ENCODE results near the gene ACTN4.
"Not testable (repeated sequence)": the region's sequence is repeated elsewhere in the genome, so short reads cannot be mapped to it uniquely, and the experiment has no call there.

ACTN4 gene

DNA sequence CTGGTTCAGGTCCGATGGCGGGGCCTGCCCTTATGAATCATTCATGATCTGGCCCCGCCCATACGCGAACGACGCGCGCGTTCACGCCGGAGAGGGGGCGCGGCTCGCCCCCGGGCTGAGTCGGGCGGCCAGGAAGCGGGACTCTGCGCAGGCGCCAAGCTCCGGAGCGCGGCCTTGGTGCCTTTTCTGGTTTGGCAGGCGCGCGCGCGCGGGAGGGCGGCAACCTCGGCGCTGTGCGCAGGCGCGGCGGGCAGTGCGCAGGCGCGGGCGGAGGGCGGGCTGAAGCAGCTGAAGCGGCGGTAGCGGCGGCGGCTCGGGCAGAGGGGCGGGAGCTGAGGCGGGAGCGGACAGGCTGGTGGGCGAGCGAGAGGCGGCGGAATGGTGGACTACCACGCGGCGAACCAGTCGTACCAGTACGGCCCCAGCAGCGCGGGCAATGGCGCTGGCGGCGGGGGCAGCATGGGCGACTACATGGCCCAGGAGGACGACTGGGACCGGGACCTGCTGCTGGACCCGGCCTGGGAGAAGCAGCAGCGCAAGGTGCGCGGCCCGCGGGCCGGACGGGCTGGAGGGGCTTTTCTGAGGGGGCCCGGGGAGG is at the start of gene ACTN4:
Gene ACTN4, plus strand, starts transcription at position 282 of the 598 bp plus-strand sequence. Its CDS starts 97 bp downstream, at position 379.
- no peaks in the 10 kb centered on the region for H3K27me3 ChIP-seq (ENCODE audit: low read depth)
- H3K36me3 ChIP-seq (replicated peaks) = no peaks in the 10 kb centered on the region; the same call in 1 of the 2 replicates
- peak; percentile 87 to 99 for DNase-seq (ENCODE audit: low spot score in 2 of 2)
- peak within 1 kb of the TSS; percentile 95 for H3K4me3 ChIP-seq
- in situ Hi-C loops (cut with MboI; ENCODE audit: low sequenced_read_pairs) = loop anchor here (25.0 kb wide), 1 partner anchor 410 kb away; no protein-coding TSS in a partner anchor
- peaks cover 28% of the 10 kb centered on the region for H3K4me1 ChIP-seq
- H3K9me3 ChIP-seq = no peaks in the 10 kb centered on the region

DNA sequence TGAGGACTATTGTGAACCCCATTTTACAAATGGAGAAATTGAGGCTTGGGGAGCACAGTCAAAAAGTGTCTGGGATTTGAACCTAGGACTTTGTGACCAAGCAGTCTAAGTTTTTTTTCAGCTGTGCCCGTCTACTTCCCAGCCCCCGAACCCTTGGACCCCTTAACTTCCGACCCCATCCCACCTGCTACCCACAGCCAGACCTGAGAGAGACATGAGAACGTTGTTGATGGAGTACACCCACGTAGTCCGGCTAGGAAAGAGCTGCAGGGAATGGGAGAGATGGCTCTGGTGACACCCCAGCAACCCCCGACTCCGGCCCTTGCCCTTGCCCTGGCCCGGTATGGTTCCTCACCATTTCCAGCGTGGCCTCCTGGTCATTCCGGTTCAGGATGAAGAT is 47.7 kb upstream of the ACTN4 start:
- in situ Hi-C loops (cut with MboI; ENCODE audit: low sequenced_read_pairs) = no loop called here
- no peaks in the 10 kb centered on the region for H3K27me3 ChIP-seq (ENCODE audit: low read depth)
- no peak for DNase-seq (ENCODE audit: low spot score in 2 of 2)
- no peaks in the 10 kb centered on the region for H3K9me3 ChIP-seq
- no peak overlapping the region for H3K4me3 ChIP-seq
- H3K4me1 ChIP-seq = no peaks in the 10 kb centered on the region
- no peaks in the 10 kb centered on the region for H3K36me3 ChIP-seq (replicated peaks)

DNA sequence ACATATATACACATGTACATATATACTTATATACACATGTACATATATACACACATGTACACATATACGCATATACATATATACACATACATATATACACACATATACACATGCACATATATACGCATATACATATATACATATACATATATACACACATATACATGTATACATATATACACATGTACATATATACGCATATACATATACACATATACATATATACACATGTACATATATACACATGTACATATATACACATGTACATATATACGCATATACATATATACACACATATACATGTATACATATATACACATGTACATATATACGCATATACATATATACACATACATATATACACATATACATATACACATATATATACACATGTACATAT is 44.6 kb upstream of the ACTN4 start:
- not testable (repeated sequence) for H3K4me1 ChIP-seq

DNA sequence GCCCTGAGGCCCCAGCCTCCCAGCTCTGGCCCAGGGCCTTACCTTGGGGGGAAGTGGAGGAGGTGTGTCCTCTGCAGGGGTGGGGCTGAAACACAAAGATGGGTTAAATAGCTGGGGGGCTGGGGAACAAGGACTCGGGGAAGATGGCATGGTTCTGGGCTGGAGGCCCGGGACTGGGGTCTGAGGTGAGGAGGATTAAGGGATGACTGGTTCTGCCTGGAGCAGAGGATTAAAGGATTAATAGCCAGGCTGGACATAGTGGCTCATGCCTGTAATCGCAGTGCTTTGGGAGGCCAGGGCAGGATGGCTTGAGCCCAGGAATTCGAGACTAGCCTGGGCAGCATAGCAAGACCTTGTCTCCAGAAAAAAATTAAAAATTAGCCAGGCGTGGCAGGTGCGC is 41.3 kb upstream of the ACTN4 start:
- Histone ChIP-seq H3K27me3 (ENCODE audit: low read depth) (no peaks in the 10 kb centered on the region), H3K4me1 (no peaks in the 10 kb centered on the region), H3K9me3 (no peaks in the 10 kb centered on the region), H3K4me3 (no peak overlapping the region), H3K36me3 (replicated peaks) (no peaks in the 10 kb centered on the region)
- DNase-seq (ENCODE audit: low spot score in 2 of 2) = no peak
- in situ Hi-C loops (cut with MboI; ENCODE audit: low sequenced_read_pairs) = no loop called here

More for the DNA sequence above, 44.6 kb upstream of the ACTN4 start:
- H3K4me3 ChIP-seq; H3K9me3 ChIP-seq; H3K36me3 ChIP-seq (replicated peaks); H3K27me3 ChIP-seq (ENCODE audit: low read depth); in situ Hi-C loops (cut with MboI; ENCODE audit: low sequenced_read_pairs); DNase-seq (ENCODE audit: low spot score in 2 of 2): not testable (repeated sequence)

DNA sequence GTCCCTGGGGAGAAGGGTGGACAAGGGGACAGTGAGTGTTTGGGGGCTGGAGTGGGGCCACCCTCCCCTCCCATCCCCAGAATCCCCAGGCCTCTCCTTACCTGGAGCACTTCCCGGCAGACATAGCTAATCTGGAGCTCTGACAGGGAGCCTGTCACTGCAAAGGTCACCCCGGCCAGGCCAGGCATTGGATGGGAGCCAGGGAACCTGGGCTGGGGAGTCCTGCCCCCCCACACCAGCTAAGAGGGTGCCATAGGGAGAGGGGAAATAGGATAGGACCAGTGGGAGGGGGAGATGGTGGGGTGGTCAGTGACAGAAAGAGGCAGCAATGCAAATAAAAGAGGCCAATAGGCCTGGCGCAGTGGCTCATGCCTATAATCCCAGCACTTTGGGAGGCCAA is 33.2 kb upstream of the ACTN4 start:
- in situ Hi-C loops (cut with MboI; ENCODE audit: low sequenced_read_pairs) = no loop called here

DNA sequence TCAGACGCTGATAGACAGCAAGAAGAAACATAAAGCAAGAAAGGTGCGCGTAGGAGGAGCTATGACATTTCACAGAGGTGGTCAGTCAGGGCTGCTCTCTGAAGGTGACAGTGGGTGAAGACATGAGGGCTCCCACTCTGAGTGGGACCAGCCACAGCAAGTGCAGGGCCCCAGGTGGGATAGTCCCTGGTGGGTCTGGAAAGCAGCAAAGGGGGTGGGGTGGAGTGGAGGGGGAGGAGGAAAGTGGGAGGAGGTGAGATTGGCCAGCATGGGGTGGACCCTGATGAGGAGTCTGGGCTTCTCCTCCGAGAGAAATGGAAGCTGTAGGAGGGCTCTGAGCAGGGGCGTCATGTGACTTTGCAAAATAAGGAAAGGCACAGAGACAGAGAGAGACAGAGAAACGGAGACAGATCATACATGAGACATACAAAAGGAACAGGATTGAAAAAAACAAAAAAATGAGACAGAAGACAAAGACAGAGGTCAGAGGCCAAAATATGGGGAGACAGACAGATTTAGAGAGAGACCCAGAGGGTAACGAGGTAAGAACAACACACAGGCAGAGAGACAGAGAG is 32.4 kb upstream of the ACTN4 start:
- no peaks in the 10 kb centered on the region for H3K27me3 ChIP-seq (ENCODE audit: low read depth)
- no peaks in the 10 kb centered on the region for H3K9me3 ChIP-seq
- peaks cover under 1% of the 10 kb centered on the region for H3K36me3 ChIP-seq (replicated peaks)
- peaks cover 5% of the 10 kb centered on the region for H3K4me1 ChIP-seq
- no peak overlapping the region for H3K4me3 ChIP-seq
- no peak for DNase-seq (ENCODE audit: low spot score in 2 of 2)
- in situ Hi-C loops (cut with MboI; ENCODE audit: low sequenced_read_pairs) = no loop called here

More for the DNA sequence above, 33.2 kb upstream of the ACTN4 start:
- no peaks in the 10 kb centered on the region for H3K27me3 ChIP-seq (ENCODE audit: low read depth)
- no peak for DNase-seq (ENCODE audit: low spot score in 2 of 2)
- peaks cover 5% of the 10 kb centered on the region for H3K4me1 ChIP-seq
- H3K4me3 ChIP-seq = no peak overlapping the region
- H3K9me3 ChIP-seq = no peaks in the 10 kb centered on the region
- no peaks in the 10 kb centered on the region for H3K36me3 ChIP-seq (replicated peaks)

DNA sequence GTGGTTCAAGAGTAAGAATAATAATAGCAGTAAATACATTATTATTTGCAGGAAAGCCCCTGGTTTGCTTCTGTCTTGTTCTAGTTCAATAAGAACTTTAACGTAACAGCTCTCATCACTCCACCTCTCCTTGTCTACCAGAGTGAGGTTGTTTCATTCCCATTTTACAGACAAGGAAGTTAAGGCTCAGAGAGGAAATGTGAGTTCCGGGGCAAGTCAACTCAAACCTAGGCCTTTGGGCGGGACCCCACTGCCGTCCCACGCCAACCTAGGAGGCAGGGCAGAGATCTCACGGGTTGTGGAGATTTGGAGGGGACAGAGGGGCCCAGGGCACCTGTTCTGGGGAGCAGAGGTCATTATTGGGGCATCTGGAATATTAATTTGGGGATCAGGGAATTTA is 31.2 kb upstream of the ACTN4 start:
- in situ Hi-C loops (cut with MboI; ENCODE audit: low sequenced_read_pairs) = no loop called here
- H3K4me3 ChIP-seq = no peak overlapping the region
- peaks cover 11% of the 10 kb centered on the region for H3K36me3 ChIP-seq (replicated peaks)
- no peaks in the 10 kb centered on the region for H3K9me3 ChIP-seq
- no peaks in the 10 kb centered on the region for H3K27me3 ChIP-seq (ENCODE audit: low read depth)
- H3K4me1 ChIP-seq = peaks cover 5% of the 10 kb centered on the region
- no peak for DNase-seq (ENCODE audit: low spot score in 2 of 2)

DNA sequence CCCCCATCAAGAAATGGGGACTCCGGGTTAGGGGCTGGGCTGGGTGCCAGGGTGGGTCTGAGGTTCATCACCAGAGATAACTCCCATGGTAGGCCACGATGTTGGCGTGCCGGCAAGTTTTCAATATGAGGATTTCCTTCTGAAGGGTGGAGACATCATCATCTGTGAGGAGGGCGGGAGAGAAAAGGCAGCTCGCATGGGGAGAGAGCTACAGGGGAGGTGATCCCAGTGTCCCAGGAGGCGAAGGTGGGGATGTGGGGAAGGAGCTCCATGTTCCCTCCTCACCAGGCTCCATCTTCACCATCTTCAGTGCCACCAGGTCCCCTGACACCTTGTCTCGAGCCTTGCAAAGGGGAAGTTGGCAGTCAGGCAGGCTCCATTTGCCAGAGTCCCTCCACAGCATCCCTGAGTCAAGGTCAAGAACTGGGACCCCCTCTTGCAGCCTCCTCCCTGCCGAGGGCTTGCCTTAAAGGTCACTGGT is 30.1 kb upstream of the ACTN4 start:
- DNase-seq (ENCODE audit: low spot score in 2 of 2) = no peak
- Histone ChIP-seq H3K4me1 (peaks cover 5% of the 10 kb centered on the region), H3K27me3 (ENCODE audit: low read depth) (no peaks in the 10 kb centered on the region), H3K4me3 (no peak overlapping the region), H3K9me3 (no peaks in the 10 kb centered on the region), H3K36me3 (replicated peaks) (peaks cover 18% of the 10 kb centered on the region)
- in situ Hi-C loops (cut with MboI; ENCODE audit: low sequenced_read_pairs) = no loop called here

DNA sequence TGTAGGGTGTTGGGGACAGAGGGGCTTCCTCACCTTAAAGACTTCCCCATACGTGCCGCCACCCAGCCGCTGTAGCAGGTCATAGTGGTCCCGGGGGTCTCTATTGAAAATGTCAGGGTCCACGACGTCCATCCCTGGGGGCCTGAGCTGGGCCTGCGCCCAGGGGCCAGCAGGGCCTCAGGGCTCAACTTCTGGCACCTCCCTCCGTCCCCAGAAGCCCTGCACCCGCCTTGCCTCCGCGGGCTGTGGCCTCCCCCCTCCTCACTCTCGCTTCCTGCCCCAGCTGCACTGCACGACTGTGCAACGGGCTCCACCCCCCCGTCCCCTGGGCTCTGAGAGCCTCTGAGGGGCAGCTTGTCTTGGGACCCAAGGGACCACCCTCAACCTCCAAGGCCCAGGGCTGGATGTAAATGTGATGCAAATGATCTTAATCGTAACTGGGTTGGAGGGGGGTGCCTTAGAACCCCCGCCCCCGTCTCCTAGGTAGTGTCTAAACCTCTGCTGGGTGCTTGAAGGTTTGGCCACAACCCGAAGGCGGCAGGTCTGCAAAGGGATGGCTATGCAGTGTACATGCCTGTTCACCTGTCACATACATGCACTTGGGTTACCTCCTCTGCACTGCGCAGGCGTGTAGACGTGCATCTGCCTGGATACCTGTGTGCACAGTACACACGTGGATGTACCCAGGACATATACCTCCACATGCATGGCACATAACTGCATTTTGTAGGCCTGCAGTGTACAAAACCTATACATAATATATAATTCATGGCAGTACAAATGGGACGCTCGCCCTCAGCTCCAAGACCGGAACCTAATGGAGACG is 29.5 kb upstream of the ACTN4 start, which contains the start of gene MAP4K1:
Gene MAP4K1, minus strand, starts transcription at position 190 of the 826 bp plus-strand sequence. Its CDS starts 58 bp downstream, at position 132.
- peaks cover 25% of the 10 kb centered on the region for H3K36me3 ChIP-seq (replicated peaks)
- in situ Hi-C loops (cut with MboI; ENCODE audit: low sequenced_read_pairs) = no loop called here
- peak in 1 of 2 experiments; percentile 44 for DNase-seq (ENCODE audit: low spot score in 2 of 2)

DNA sequence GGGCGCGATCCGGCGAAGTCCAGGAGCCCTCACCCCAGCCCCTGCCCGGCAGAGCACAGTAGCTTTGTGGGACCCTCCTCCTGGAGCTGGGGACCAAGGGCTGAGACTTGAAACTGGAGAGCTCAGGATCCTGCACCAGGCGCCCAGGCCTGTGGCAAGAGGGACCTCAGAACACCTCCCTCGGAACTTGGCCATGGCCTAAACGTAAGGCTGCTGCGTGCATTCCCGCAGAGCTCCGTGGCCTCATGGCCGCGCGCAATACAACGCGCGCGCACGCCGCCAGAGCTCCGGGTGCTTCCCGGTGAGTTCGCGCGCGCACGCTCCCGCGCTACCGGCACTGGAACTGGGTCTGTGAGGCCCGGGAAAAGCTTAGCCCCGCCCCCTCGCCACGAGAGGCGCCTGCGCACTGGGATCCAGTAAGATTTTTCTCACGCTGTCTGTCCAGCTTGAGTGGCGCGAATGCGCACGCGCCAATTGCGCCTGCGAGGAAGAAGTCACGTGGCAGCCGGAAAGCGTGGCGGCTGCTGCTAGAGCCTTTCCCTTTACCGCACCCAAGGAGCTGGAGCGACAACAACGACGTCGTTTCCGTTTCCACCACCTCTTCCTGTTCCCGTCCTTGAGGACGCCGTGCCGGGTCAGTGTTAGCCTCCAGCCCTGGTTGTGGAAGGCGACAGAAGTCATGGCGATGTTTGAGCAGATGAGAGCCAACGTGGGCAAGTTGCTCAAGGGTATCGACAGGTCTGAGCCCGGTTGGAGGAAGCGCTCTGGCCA is 28.7 kb upstream of the ACTN4 start, which contains the start of gene EIF3K:
Gene EIF3K, plus strand, starts transcription at position 599 of the 771 bp plus-strand sequence. Its CDS starts 81 bp downstream, at position 680.
- peaks cover 5% of the 10 kb centered on the region for H3K4me1 ChIP-seq
- in situ Hi-C loops (cut with MboI; ENCODE audit: low sequenced_read_pairs) = no loop called here
- H3K36me3 ChIP-seq (replicated peaks) = peaks cover 31% of the 10 kb centered on the region
- H3K9me3 ChIP-seq = no peaks in the 10 kb centered on the region
- DNase-seq (ENCODE audit: low spot score in 2 of 2) = peak; percentile 97 to 99
- no peaks in the 10 kb centered on the region for H3K27me3 ChIP-seq (ENCODE audit: low read depth)
- peak within 1 kb of the TSS; percentile 89 for H3K4me3 ChIP-seq

More for the DNA sequence above, 29.5 kb upstream of the ACTN4 start, which contains the start of gene MAP4K1:
- Histone ChIP-seq H3K9me3 (no peaks in the 10 kb centered on the region), H3K27me3 (ENCODE audit: low read depth) (no peaks in the 10 kb centered on the region), H3K4me3 (peak within 1 kb of the TSS; percentile 89), H3K4me1 (peaks cover 5% of the 10 kb centered on the region)

DNA sequence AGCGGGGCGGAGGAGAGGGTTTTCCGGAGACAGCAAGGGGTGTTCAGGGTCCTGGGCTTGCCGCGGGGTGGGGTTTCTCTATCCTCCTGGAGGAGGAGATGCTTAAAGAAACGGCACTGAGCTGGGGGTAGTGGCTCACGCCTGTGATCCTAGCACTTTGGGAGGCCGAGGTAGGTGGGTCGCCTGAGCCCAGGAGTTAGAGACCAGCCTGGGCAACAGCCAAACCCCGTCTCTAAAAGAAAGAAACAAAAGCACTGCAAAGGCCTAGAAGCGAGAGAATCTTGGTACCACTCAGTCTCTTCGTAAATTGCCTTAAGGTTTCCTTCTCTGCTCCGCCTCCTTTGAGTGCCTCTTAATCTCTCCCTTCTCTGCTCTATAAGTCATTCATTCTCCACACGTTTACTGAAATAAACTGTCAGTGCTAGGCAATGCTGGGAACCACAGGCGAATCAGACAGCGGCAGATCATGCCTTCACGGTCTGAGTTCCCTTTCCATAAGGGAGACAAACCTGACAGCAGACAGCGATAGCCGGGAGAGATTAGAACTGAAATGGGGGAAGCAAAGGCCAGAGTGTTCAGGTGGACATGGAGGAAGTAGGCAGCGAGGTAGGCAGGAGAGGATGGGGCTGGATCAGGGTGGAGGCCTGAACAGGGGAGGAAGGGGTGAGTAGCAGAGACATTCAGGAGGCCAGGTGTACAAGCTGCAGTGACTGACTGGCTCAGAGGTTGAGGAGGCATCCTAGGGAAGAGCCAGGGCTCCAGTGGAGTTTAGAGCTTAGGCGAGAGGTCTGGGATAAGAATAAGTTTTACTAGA is 27.9 kb upstream of the ACTN4 start:
- H3K4me3 ChIP-seq = peak overlapping the region; percentile 89
- H3K9me3 ChIP-seq = no peaks in the 10 kb centered on the region
- peaks cover 38% of the 10 kb centered on the region for H3K36me3 ChIP-seq (replicated peaks)
- H3K4me1 ChIP-seq = peaks cover 5% of the 10 kb centered on the region
- no peak for DNase-seq (ENCODE audit: low spot score in 2 of 2)
- in situ Hi-C loops (cut with MboI; ENCODE audit: low sequenced_read_pairs) = no loop called here
- no peaks in the 10 kb centered on the region for H3K27me3 ChIP-seq (ENCODE audit: low read depth)

DNA sequence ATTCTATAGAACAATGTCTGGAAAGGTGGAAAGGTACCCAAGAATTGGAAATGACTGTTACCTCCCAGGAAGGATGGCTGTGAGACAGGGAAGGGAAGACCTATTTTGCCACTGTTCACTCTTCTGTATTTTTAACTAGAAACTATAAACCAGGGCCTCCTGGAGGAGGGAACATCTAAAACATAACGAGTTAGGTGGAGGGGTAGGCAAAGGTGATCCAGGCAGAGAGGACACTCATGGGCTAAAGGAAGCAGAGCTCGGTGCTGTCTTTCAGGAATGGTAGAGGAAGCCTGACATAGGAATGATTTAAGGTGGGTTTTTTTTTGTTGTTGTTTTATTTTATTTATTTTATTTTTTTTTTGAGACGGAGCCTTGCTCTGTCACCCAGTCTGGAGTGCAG is 22.6 kb upstream of the ACTN4 start:
- no peak for DNase-seq (ENCODE audit: low spot score in 2 of 2)
- no peaks in the 10 kb centered on the region; the same call in 1 of the 2 replicates for H3K4me1 ChIP-seq
- in situ Hi-C loops (cut with MboI; ENCODE audit: low sequenced_read_pairs) = loop anchor here (25.0 kb wide), 1 partner anchor 388 kb away; no protein-coding TSS in a partner anchor
- no peak overlapping the region for H3K4me3 ChIP-seq
- peaks cover 86% of the 10 kb centered on the region for H3K36me3 ChIP-seq (replicated peaks)
- no peaks in the 10 kb centered on the region for H3K9me3 ChIP-seq
- H3K27me3 ChIP-seq (ENCODE audit: low read depth) = no peaks in the 10 kb centered on the region

All from HAP-1 (cell line).